HepG2 (cell line): ENCODE measurements around the gene CMKLR1. TPM values are rescaled to one million over a fixed set of nuclear protein-coding genes. Genes with fewer than 3 reads are reported as not detected.

ENCODE experiments used
- ATAC-seq: fragments of 200-7000 bp; cut with Tn5 transposase; 3 replicates; pipeline ENCODE4 v1.9.1; 2020; ENCODE audit warnings: mild to moderate bottlenecking, moderate library complexity
- BruUV-seq: library from RNA; stranded (reverse); fragments of 400-500 nt; replicated peaks from 2 replicates; lab custom pipeline; 2021; lab: Mats Ljungman, UMichigan
- CTCF ChIA-PET: fragments of 300-600 bp; formaldehyde crosslinking; extraction: SDS; loops from one replicate; lab custom pipeline; 2021; ENCODE audit warnings: low total read pairs, inconsistent platforms, low intra/inter-chr PET ratio; lab: Yijun Ruan, JAX
- POLR2A ChIA-PET: fragments of 350-600 bp; sonication (Branson Sonifier 250); formaldehyde crosslinking; loops from one replicate; lab custom pipeline; 2020; ENCODE audit warnings: antibody characterized with exemption, inconsistent platforms; lab: Yijun Ruan, JAX
- DNase-seq: peaks from one replicate; pipeline ENCODE4 v3.0.0-alpha.2; 2015; ENCODE audit warnings: low spot score
- FAIRE-seq: peaks from 3 replicates; lab custom pipeline; 2011; peaks lifted over from hg19 to GRCh38; lab: Jason Lieb, UNC
- H2AFZ ChIP-seq: one replicate; pipeline ENCODE4 v1.6.1; 2011; ENCODE audit warnings: low read length, inconsistent platforms
- H3K27ac ChIP-seq: fragments of 300-600 bp; 3 replicates; pipeline ENCODE4 v1.8.0; 2011; ENCODE audit warnings: mixed run types, mild to moderate bottlenecking, mixed read lengths, low read length, inconsistent platforms; ENCODE audit not compliant: insufficient read depth; ENCODE audit errors: extremely low read length
- H3K27me3 ChIP-seq, 2 experiments: fragments of 200-600 bp in 1 of 2; 2 replicates in 1 of 2; 3 replicates in 1 of 2; pipeline versions ENCODE4 v1.6.0 to v1.8.0; 2011; ENCODE audit warnings: low read length in 2 of 2, mild to moderate bottlenecking in 2 of 2, moderate library complexity in 2 of 2, inconsistent platforms in 1 of 2; ENCODE audit not compliant: insufficient read depth in 2 of 2, control insufficient read depth in 1 of 2
- H3K36me3 ChIP-seq, 2 experiments: fragments of 200-600 bp in 1 of 2; replicated peaks in 1 of 2; 2 replicates in 1 of 2; 3 replicates in 1 of 2; pipeline versions ENCODE4 v1.5.1 to v1.8.0; 2011; ENCODE audit warnings: low read length in 2 of 2, inconsistent platforms in 1 of 2; ENCODE audit not compliant: insufficient read depth in 2 of 2, control insufficient read depth in 1 of 2
- H3K4me1 ChIP-seq: 2 replicates; pipeline ENCODE4 v1.5.1; 2012; ENCODE audit warnings: low read length, inconsistent platforms; ENCODE audit not compliant: insufficient read depth
- H3K4me2 ChIP-seq: 2 replicates; pipeline ENCODE4 v1.6.0; 2011; ENCODE audit warnings: low read depth, low read length, inconsistent platforms
- H3K4me3 ChIP-seq, 3 experiments: fragments of 200-600 bp in 1 of 3; sonication (generic), shearing (Covaris generic) in 1 of 3; replicated peaks in 1 of 3; 2 replicates each; pipeline ENCODE4 v1.5.1; 2011 to 2016; ENCODE audit warnings: low read length in 3 of 3, inconsistent platforms in 2 of 3, low read depth in 2 of 3, mild to moderate bottlenecking in 2 of 3, control low read depth in 1 of 3, mixed read lengths in 1 of 3; ENCODE audit not compliant: insufficient read depth in 1 of 3
- H3K79me2 ChIP-seq: one replicate; pipeline ENCODE4 v1.6.1; 2011; ENCODE audit warnings: low read length, inconsistent platforms; ENCODE audit not compliant: insufficient read depth
- H3K9ac ChIP-seq: 2 replicates; pipeline ENCODE4 v1.6.0; 2011; ENCODE audit warnings: mild to moderate bottlenecking, low read depth, low read length, inconsistent platforms; ENCODE audit not compliant: insufficient read depth
- H3K9me3 ChIP-seq: 2 replicates; pipeline ENCODE4 v1.5.1; 2012; ENCODE audit warnings: mild to moderate bottlenecking, low read length
- H4K20me1 ChIP-seq: 2 replicates; pipeline ENCODE4 v1.6.0; 2011; ENCODE audit warnings: inconsistent platforms, mild to moderate bottlenecking, low read length, moderate library complexity; ENCODE audit not compliant: insufficient read depth
- CREB1 ChIP-seq, 2 experiments: fragments of 450-650 bp in 1 of 2; IDR thresholded peaks; 2 replicates each; pipeline ENCODE4 v1.6.1; 2016 to 2017; ENCODE audit warnings: control low read depth in 1 of 2, mild to moderate bottlenecking in 1 of 2, missing compliant biosample characterization in 1 of 2, missing genetic modification characterization in 1 of 2
- FOXA1 ChIP-seq, 2 experiments: fragments of 450-650 bp in 1 of 2; sonication (generic) in 1 of 2; formaldehyde crosslinking in 1 of 2; IDR thresholded peaks; 2 replicates each; pipeline versions ENCODE4 v1.4.0 to v1.6.1; 2016 to 2020; ENCODE audit warnings: missing genetic modification reagents in 1 of 2
- POLR2G ChIP-seq: fragments of 200-400 bp; formaldehyde crosslinking; IDR thresholded peaks from 2 replicates; pipeline ENCODE4 v1.6.1; 2018; ENCODE audit warnings: mild to moderate bottlenecking, low read depth, low read length, moderate library complexity
- ZNF773 ChIP-seq: sonication (generic); formaldehyde crosslinking; IDR thresholded peaks from 2 replicates; pipeline ENCODE4 v1.4.0; 2020; ENCODE audit warnings: missing genetic modification reagents, borderline replicate concordance
- ZUFSP ChIP-seq: sonication (generic); formaldehyde crosslinking; IDR thresholded peaks from 2 replicates; pipeline ENCODE4 v1.9.0; 2021; ENCODE audit warnings: missing genetic modification reagents, mild to moderate bottlenecking, borderline replicate concordance
- WGBS: methylation state at CpG from one replicate; pipeline ENCODE4 v1.1.6; 2017; ENCODE audit warnings: low lambda C conversion rate; 5-methylcytosine and 5-hydroxymethylcytosine counted together
- in situ Hi-C: cut with HindIII; loops from 2 replicates; pipeline ENCODE4 v1.10.0; 2017; ENCODE audit warnings: low pct_unique_long_range_greater_than_20kb; ENCODE audit not compliant: extremely low pct_ligation_motif_present
- intact Hi-C: fragments of 100-400 bp; cut with micrococcal nuclease; formaldehyde crosslinking; loops from one replicate; pipeline ENCODE4 v1.10.0; 2022; ENCODE audit not compliant: unreplicated experiment
- polyA plus RNA-seq, 8 experiments: library from polyadenylated mRNA; depleted of rRNA in 3 of 8; stranded (reverse) in 7 of 8; unstranded in 1 of 8; fragments of >200 nt; fragmentation: Illumina TruSeq in 4 of 8; extraction: Trizol in 4 of 8; gene quantifications; 2 replicates each; pipeline versions ENCODE4 v1.2.1 to v1.2.3, GENCODE V29; 2011 to 2016; ENCODE audit warnings: low read depth in 4 of 8, missing spikeins in 1 of 8, mixed read lengths in 1 of 8; ENCODE audit not compliant: insufficient read depth in 1 of 8
- total RNA-seq, 5 experiments: library from RNA; depleted of rRNA; stranded (reverse); fragments of >200 nt; fragmentation: Illumina TruSeq; extraction: Trizol; gene quantifications; 2 replicates each; pipeline ENCODE4 v1.2.3, GENCODE V29; 2016; ENCODE audit warnings: low read depth in 1 of 5
- TF ChIP-seq, protein P1 (sequence below): IDR thresholded peaks from 2 replicates; pipeline ENCODE4 v1.6.1; 2012; ENCODE audit warnings: low read length, improper control_type of control experiment
- TF ChIP-seq, protein P2 (sequence below): fragments of 450-650 bp; IDR thresholded peaks from 2 replicates; pipeline ENCODE4 v1.6.1; 2016

The CMKLR1 gene
- total and polyA plus RNA-seq, 2 of the 13 experiments (the other 11 are each of a cell fraction or from before 2014, with no cell fraction given), result not detected

GRCh38 chr12:108363565-108363964, 24.5 kb upstream of the CMKLR1 start (continued):
- TF ChIP-seq ZUFSP (CRISPR knock-in tag), result no peak
- TF ChIP-seq POLR2G, result no peak
- TF ChIP-seq, protein P1, sequence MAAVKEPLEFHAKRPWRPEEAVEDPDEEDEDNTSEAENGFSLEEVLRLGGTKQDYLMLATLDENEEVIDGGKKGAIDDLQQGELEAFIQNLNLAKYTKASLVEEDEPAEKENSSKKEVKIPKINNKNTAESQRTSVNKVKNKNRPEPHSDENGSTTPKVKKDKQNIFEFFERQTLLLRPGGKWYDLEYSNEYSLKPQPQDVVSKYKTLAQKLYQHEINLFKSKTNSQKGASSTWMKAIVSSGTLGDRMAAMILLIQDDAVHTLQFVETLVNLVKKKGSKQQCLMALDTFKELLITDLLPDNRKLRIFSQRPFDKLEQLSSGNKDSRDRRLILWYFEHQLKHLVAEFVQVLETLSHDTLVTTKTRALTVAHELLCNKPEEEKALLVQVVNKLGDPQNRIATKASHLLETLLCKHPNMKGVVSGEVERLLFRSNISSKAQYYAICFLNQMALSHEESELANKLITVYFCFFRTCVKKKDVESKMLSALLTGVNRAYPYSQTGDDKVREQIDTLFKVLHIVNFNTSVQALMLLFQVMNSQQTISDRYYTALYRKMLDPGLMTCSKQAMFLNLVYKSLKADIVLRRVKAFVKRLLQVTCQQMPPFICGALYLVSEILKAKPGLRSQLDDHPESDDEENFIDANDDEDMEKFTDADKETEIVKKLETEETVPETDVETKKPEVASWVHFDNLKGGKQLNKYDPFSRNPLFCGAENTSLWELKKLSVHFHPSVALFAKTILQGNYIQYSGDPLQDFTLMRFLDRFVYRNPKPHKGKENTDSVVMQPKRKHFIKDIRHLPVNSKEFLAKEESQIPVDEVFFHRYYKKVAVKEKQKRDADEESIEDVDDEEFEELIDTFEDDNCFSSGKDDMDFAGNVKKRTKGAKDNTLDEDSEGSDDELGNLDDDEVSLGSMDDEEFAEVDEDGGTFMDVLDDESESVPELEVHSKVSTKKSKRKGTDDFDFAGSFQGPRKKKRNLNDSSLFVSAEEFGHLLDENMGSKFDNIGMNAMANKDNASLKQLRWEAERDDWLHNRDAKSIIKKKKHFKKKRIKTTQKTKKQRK, result no peak

DNA sequence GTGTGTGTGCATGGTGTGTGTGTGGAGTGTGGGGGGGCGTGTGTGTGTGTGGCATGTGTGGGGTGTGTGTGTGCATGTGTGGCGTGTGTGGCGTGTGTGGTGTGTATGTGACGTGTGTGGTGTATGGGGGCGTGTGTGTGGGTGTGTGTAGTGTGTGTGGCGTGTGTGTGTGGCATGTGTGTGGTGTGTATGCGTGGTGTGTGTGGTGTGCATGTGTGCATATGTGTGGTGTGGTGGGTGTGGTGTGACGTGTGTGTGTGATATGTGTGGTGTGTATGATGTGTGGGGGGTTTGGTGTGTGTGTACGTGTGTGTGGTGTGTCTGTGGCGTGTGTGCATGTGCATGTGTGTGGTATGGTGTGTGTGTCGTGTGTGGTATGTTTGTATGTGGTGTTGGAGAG, 24.1 kb upstream of the CMKLR1 start:
- TF ChIP-seq FOXA1 (IDR thresholded peaks at IDR 0.05) (peak; percentile 9; the same call in 1 of the 2 replicates), FOXA1 (CRISPR knock-in tag; IDR thresholded peaks at IDR 0.05) (no peak), ZNF773 (CRISPR knock-in tag) (no peak), CREB1 (IDR thresholded peaks at IDR 0.05) (peak; percentile 65; the same call in 1 of the 2 replicates), CREB1 (CRISPR knock-in tag; IDR thresholded peaks at IDR 0.05) (no peak)
- TF ChIP-seq, protein P2, sequence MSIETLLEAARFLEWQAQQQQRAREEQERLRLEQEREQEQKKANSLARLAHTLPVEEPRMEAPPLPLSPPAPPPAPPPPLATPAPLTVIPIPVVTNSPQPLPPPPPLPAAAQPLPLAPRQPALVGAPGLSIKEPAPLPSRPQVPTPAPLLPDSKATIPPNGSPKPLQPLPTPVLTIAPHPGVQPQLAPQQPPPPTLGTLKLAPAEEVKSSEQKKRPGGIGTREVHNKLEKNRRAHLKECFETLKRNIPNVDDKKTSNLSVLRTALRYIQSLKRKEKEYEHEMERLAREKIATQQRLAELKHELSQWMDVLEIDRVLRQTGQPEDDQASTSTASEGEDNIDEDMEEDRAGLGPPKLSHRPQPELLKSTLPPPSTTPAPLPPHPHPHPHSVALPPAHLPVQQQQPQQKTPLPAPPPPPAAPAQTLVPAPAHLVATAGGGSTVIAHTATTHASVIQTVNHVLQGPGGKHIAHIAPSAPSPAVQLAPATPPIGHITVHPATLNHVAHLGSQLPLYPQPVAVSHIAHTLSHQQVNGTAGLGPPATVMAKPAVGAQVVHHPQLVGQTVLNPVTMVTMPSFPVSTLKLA, result peak; percentile 51
- no peak overlapping the region for H3K4me2 ChIP-seq
- 29% methylated on average over 11 of the region's 11 CpGs for WGBS
- ATAC-seq, result no peak
- ChIA-PET CTCF (no interaction called here), POLR2A (no interaction called here)
- H3K9ac ChIP-seq, result no peak overlapping the region
- in situ Hi-C loops (no loop called here), intact Hi-C loops (no loop called here)
- H3K4me3 ChIP-seq, result no peak overlapping the region
- no peaks in the 10 kb centered on the region for H3K4me1 ChIP-seq
- no peak for FAIRE-seq
- H3K79me2 ChIP-seq, result no peaks in the 10 kb centered on the region
- no TSS peak for BruUV-seq
- H3K36me3 ChIP-seq, result no peaks in the 10 kb centered on the region
- no peak overlapping the region for H3K27ac ChIP-seq
- DNase-seq, result no peak
- peaks cover 0 to 10% of the 10 kb centered on the region in 2 experiments; a peak in 1 of 5 replicates for H3K27me3 ChIP-seq
- no peak overlapping the region for H2AFZ ChIP-seq
- no peaks in the 10 kb centered on the region for H3K9me3 ChIP-seq
- no peaks in the 10 kb centered on the region for H4K20me1 ChIP-seq
